HG03175 (cell line): ENCODE data around the gene KAZN.

Experiments
- ATAC-seq: cut with Tn5 transposase; IDR thresholded peaks from one replicate; pipeline ENCODE4 v1.9.1; 2021; ENCODE audit warnings: mild to moderate bottlenecking, moderate library complexity; ENCODE audit not compliant: unreplicated experiment

KAZN gene

GRCh38 chr1:14705824-14706223 is 107.3 kb downstream of the KAZN start:
- no peak for ATAC-seq

GRCh38 chr1:14706631-14707030 is 108.1 kb downstream of the KAZN start:
- no peak for ATAC-seq

DNA sequence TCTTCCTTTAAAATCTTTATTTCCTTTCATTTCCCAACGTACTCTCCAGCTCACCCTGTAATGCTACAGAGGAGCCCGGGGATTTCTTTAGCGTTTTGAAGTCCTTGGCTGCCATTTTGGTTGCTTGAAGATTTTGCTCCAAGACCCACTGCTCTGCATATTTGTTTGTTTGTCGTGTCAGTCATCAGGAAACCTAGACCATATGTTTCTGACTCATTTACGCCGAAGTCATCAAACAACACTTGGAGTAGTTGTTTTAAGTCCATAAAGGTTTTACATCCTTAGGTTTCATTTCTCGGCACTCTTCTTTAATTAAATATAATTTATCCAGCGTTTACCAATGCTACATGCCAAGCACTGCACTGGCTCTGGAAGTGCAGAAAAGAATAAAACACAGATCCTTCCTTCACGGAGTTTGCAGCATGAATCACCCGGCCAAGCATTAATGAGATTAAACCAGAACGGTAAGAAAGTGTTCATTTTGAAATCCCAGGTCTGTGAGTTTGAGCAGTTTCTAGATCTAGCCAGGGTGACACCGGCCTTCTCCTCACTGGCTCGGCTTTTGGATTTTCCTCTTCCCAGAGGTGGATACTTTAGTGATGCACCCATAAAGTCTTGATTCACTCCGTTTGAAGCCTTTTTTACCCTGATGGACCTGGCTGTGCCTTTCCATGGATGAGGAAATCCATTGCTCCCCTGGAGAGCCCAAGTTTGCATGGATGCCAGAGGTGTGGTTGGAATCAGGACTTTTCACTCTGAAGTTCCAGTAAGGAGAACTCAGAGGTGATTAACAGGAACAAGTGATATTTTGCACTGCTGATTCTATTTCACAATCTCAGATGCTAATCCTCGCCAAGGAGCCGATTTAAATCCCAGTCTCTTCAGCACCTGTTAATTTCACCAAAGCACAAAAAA is 109.3 kb downstream of the KAZN start:
- no peak for ATAC-seq

DNA sequence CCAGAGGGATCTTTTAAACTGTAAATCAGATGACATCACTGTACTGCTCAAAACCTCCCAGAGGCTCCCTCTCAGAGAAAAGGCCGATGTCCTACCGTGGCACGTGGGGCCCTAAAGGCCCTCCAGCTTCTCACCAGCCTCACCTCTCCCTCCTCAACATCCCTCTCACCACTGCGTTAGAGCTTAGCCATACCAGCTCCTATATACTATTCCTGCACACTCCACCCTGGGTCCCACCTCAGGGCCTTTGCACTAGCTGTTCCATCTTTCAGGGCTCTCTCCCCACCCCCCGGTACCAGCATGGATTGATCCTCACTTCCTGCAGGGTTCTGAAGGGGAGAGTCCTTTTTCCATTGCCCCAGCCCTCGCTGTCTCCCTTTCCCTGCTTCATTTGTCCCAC is 111.8 kb downstream of the KAZN start:
- no peak for ATAC-seq

DNA sequence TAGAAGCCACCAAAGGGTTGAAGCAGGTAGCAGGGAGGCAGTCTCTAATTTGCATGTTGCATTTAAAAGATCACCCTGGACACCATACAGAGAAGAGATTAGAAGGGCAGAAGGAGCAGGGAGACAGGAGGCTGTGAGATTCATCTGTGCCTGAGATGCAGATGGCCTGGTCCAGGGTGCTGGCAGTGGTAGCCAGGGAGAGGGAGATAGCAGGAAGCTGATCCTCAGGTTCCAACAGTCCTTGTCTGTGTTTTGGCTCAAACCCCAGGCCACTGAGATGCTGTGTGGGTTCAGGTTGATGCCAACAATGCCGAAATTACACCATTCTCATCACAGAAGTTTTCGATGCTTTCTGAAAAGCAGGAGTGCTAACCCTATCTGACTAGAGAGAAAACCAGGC is 113.7 kb downstream of the KAZN start:
- no peak for ATAC-seq

GRCh38 chr1:14713077-14713476 is 114.6 kb downstream of the KAZN start:
- ATAC-seq, result no peak

DNA sequence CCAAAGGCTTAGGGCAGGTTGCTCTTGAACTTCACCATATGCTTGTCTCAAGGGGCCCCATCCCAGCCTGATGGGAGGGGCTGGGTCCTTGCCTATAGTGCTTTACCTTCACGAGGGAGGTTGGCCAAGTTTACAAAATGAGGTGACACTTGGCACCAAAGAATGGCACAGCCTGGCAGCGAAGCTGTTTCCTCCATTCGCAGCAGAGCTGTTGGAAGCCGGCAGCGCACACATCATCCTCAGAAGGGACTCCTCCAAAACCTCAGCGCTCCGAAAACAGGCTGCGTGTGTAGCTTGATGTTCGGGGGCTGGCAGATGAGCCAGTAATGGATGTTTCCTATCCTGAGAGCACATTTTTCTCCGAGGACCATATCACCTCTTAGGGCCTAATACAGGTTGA is 116.8 kb downstream of the KAZN start:
- ATAC-seq, result no peak

DNA sequence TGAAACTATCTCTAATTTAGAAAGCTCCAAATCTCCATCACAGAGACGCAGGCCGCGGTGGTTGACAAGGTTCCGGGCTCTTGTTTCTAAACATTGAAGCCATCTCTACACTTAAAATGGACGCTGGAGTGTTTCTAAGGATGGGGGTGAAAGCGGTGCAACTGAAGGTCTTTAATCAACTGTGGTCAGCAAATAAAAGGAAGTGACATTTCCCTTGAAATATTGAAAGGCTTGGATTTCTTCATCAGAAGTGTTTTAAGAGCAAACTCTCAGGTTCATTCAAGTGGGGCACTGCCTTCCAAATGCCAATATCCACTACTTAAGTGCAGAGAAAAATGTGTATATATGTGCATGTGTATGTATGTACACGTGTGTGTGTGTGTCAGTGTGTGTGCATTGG is 117.3 kb downstream of the KAZN start:
- no peak for ATAC-seq

GRCh38 chr1:14716474-14716873 is 118.0 kb downstream of the KAZN start:
- ATAC-seq, result no peak

GRCh38 chr1:14718476-14718875 is 120.0 kb downstream of the KAZN start:
- ATAC-seq, result no peak

DNA sequence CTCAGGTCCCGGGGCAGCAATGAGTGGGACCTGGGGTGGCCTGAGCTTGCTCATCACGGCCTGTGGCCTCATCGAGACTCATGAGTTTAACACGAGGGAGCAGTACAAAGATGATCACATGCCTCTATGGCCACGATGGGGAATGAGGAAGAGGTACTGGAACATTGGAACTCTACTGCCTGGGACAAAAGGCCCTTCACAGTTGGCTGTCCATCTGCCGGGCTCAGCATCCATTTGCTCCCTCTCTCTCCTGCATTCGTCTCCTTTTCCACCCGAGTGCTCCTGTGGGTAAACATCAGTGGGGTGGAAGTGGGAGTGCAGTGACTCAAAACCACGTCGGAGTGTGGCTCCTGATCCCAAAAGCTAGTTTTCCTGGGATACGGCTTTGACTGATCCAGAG is 124.9 kb downstream of the KAZN start:
- no peak for ATAC-seq

DNA sequence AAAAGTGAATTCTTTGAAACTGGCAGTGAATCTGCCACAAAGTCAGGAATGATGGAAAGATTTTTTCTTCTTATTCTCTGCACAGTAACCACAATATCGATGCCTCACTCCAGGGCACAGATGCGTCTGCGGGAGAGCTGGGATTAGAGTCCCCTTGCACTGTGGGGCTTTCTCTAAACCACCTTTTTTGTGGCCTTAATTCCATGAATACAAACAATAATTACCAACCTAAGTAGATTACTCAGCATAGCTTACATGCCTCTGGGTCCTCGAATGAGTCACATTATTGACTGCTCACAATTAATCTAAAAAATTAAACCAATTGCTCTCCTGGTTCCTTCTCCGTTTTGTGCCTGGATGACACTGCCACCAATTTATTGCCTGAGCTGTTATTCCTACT is 125.8 kb downstream of the KAZN start:
- no peak for ATAC-seq

GRCh38 chr1:14724678-14725077 is 126.2 kb downstream of the KAZN start:
- no peak for ATAC-seq

DNA sequence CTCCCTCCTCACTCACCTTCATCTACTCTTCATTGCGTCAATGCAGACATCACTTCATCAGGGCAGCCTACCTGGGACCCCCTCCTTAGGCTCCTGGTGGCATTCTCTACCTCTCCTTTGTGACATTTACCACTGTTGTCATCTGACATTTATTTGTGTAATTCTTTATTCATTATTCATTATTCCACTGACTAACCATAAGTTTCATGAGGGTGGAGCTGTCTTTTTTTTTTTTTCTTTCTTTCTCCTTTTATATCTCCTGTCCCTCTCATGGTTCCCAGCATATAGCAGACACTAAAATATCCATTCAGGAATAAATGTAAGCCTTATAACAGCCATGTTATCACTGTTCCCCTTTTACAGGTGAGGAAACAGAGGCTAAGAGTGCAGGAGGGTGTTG is 126.8 kb downstream of the KAZN start:
- ATAC-seq, result no peak

DNA sequence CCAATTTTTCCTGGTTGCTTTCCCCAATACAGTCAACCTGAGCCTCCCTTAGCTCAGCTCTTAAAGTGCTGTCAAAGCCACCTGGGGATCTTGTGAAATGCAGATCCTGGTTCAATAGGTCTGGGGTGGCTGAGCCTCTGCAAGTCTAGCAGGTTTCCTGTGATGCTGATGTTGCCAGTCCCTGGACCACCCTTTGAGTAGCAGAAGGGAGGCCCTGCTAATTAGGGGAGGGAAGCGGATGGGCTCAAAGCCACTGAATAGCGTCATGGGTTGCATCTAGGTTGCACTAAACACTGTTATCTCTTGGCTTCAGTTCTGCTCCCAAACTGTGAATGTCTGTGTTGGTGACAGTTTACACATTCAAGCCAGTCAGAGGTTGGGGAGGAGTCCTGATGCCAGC is 127.2 kb downstream of the KAZN start:
- no peak for ATAC-seq

GRCh38 chr1:14726606-14727005 is 128.1 kb downstream of the KAZN start:
- no peak for ATAC-seq

DNA sequence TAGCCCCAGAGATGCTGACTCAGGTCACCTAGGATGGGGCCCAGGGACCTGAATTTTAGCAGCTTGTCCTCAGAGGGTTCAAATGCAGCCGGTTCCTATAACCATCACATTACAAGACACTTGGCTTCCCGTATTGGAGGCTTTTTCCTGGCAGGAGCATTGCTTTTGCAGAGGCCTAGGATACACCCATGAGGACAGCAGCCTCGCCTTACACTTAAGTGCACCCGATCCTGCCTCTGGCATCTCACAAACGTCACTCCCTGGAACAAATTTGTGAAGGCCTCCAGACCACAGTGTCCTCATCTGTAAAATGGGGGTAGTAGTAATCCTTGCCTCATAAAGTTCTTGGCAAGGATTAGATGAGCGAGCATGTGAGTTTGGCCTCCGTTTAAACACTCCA is 130.0 kb downstream of the KAZN start:
- no peak for ATAC-seq

GRCh38 chr1:14732728-14733047 is 134.2 kb downstream of the KAZN start:
- no peak for ATAC-seq

DNA sequence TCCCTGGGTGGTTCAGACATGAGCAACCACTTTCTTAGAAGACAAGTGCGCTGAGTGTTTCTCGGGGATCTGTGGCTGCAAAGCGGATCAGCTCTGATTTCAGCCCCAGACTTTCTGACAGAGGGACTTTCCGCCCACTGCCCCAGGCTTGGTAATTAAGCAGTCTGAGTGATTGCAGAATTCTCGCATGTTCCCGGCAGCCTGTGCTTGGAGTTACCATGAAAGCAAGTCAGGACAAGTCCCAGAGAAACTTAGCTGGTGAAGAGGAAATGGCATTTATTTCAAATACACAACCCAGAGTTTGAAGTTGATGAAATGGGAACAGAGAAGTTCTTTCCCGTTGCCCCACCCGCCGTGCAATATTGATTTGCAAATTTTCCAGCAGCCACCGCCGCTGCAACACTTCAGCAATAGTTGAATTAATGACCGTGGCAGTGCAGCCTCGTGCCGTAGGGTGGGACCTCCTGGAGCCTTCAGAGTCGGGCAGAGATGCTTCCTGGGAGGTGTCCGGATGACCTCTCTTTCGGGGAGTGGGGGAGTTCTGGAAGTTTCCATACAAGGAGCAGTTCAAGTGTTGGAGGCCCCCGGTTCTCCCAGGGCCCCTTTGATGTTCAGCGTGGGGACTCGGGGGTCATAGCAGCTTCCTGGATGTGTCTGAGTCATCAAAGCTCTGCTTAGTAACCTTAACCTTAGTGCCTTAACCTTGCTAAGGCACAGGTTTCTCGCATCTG is 134.7 kb downstream of the KAZN start:
- no peak for ATAC-seq

DNA sequence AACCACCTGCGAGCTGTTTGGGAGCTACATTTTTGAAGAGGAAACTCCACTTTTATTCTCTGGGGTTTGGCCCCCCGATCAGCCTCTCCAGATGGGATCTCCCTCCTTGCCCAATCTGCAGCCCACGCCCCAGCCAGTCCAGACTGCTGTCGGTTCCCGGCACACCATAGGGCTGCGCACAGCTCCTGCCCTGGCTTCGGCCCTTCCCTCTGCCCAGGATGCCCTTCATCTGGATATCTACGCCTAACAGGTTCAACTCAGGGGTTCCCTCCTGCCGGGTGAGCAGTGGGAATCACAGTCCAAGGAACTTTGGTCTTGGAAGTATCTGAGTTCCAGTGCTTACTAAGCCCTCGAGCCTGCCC is 135.3 kb downstream of the KAZN start:
- no peak for ATAC-seq

DNA sequence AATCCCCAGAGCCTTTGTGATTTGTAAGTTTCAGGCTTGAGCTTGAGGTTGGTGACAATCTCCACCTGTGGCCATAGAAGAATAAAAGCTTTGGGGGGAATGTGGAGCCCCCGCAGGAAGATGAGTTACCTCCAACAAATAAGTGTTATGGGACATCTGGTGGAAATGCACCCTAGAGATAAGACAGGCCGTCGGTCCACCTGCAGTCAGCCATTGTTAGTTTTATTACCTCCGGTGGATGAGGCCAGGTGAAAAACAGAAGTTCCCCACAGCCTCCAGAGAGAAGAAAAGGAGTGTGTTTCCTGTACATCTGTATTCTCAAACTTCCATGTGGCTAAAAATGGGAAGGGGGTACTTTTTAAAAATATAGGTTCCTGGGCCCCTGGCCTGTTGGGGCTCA is 137.4 kb downstream of the KAZN start:
- ATAC-seq, result no peak

- ATAC-seq, result no peak
Observed at GRCh38 chr1:14737561-14738094, 139.1 kb downstream of the KAZN start.
